ENCODE measurements around the gene NEU4.
A peak's percentile ranks its signal among the peaks of the same experiment; 100 is the strongest.

NEU4 gene

DNA sequence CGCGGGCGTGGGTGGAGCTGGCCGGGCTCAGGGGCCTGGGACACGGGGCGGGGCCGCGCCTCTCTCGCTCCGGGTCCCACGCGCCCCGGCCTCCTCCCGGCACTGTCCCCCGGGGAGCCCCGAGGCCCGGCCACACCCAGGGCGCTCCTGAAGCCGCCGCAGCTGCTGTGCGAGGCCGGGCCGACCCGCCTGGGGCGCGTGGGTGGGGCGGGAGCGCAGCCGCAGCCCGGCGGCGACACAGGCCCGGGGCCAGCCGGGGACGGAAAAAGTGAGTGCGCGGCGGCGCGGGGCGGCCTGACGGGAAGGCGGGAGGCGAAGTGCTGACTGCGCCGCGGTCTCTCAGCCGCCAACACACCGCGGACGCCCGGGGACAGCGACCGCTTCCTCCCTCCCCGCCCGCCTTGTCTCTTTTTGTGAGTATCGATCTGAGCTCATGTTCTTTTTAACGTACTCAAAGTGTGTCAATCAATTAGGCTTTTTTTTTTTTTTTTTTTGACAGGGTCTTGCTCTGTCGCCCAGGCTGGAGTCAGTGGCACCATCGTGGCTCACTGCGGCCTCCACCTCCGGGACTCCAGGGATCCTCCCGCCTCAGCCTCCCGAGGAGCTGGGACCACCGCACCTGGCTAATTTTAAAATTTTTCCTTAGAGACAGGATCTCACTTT lies 35.2 kb downstream of the NEU4 start:
- no peaks in the 10 kb centered on the region for H3K36me3 ChIP-seq (ENCODE audit: control insufficient read depth, insufficient read depth, low read length)
- 11 to 13% methylated on average over 47 to 49 of the region's 65 CpGs for WGBS, 2 experiments (ENCODE audit: insufficient coverage in 2 of 2)
- H3K4me1 ChIP-seq (ENCODE audit: control insufficient read depth, insufficient read depth, low read length, poor library complexity, severe bottlenecking) = no peaks in the 10 kb centered on the region
- no peaks in the 10 kb centered on the region for H3K9me3 ChIP-seq (ENCODE audit: control insufficient read depth, low read length)
- no peak overlapping the region for H3K27ac ChIP-seq (ENCODE audit: low read depth, low read length, severe bottlenecking)
- H3K4me3 ChIP-seq (ENCODE audit: extremely low read depth, insufficient read depth, low read length, poor library complexity, severe bottlenecking) = peak overlapping the region; percentile 22

DNA sequence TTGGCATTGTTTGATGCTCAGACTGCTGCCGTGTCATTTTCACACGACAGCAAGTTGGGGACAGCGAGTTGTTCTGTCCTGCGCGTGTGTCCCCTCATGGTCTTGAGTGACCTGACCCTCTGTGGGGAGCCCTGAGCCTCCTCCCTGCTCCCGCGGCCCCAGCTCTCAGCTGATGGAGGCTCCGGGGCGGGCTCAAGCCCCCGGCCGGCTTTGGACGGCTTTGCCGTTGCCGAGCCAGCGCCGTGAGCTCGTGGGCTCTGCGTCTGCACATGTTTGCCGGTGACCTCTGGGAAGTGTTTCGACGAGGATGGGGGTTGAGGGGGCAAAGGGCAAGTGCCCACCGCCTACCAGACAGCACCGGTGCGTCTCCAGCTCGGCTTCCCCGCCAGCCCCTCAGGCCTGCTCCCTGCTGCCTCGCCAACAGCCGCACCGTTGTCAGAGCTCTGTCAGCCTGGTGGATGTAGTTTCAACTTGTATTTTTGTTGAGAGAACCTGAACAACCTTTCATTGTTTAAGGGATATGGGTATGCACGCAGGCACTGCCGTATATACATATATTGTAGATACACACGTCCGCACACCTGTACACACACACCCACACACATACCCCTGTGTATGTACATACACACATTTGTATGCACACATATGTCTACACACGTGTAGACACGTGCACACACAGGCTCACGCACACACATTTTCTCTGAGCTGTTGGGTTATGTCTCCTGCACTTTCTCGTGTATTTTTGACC lies 36.0 kb downstream of the NEU4 start:
- Histone ChIP-seq H3K27ac (ENCODE audit: low read depth, low read length, severe bottlenecking) (no peak overlapping the region), H3K4me1 (ENCODE audit: control insufficient read depth, insufficient read depth, low read length, poor library complexity, severe bottlenecking) (no peaks in the 10 kb centered on the region), H3K36me3 (ENCODE audit: control insufficient read depth, insufficient read depth, low read length) (no peaks in the 10 kb centered on the region), H3K4me3 (ENCODE audit: extremely low read depth, insufficient read depth, low read length, poor library complexity, severe bottlenecking) (no peak overlapping the region), H3K9me3 (ENCODE audit: control insufficient read depth, low read length) (no peaks in the 10 kb centered on the region)
- WGBS, 2 experiments (ENCODE audit: insufficient coverage in 2 of 2) = 87 to 89% methylated on average over 32 of the region's 37 CpGs

GRCh38 chr2:241846406-241846805 lies 37.4 kb downstream of the NEU4 start:
- Histone ChIP-seq H3K9me3 (ENCODE audit: control insufficient read depth, low read length) (no peaks in the 10 kb centered on the region), H3K4me1 (ENCODE audit: control insufficient read depth, insufficient read depth, low read length, poor library complexity, severe bottlenecking) (no peaks in the 10 kb centered on the region), H3K4me3 (ENCODE audit: extremely low read depth, insufficient read depth, low read length, poor library complexity, severe bottlenecking) (no peak overlapping the region), H3K27ac (ENCODE audit: low read depth, low read length, severe bottlenecking) (no peak overlapping the region), H3K36me3 (ENCODE audit: control insufficient read depth, insufficient read depth, low read length) (no peaks in the 10 kb centered on the region)
- WGBS, 2 experiments (ENCODE audit: insufficient coverage in 2 of 2) = 89 to 90% methylated on average over 6 to 13 of the region's 22 CpGs

DNA sequence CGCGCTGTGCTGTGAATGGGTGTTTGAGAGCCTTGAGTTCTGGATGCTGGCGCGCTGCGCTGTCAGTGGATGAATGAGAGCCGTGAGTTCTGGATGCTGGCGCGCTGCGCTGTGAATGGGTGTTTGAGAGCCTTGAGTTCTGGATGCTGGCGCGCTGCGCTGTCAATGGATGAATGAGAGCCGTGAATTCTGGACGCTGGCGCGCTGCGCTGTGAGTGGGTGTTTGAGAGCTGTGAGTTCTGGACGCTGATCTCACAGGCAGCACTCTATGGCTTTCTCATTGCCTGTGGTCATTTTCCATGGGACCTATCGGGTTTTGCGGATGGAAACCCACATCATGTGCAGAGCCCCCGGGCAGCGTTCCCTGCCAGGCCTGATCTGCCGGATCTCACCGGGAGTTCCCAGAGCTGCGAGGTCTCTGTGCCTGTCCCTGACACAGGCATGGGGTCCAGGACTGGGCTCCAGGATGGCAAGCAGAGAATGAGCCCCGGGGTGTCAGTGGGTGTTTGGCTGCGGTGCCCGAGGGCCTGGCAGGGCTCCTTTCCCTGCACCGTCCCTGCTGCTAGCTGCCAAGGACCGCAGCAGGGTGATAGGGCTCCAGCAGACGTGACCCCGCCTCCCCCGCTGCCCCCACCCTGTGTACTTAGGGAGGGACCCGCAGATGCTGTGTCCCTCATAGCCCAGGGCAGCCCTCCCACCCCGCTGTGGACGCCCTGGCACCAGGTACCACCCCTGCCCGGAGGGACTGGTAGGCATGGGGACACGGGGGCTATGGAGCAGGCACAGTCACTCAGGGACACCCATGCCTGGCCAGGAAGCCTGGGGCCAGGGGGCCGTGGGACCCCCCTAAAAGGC lies 40.0 kb downstream of the NEU4 start:
- Histone ChIP-seq H3K27ac (ENCODE audit: low read depth, low read length, severe bottlenecking) (no peak overlapping the region), H3K4me1 (ENCODE audit: control insufficient read depth, insufficient read depth, low read length, poor library complexity, severe bottlenecking) (peaks cover 7% of the 10 kb centered on the region), H3K4me3 (ENCODE audit: extremely low read depth, insufficient read depth, low read length, poor library complexity, severe bottlenecking) (no peak overlapping the region), H3K36me3 (ENCODE audit: control insufficient read depth, insufficient read depth, low read length) (no peaks in the 10 kb centered on the region), H3K9me3 (ENCODE audit: control insufficient read depth, low read length) (no peaks in the 10 kb centered on the region)
- WGBS, 2 experiments (ENCODE audit: insufficient coverage in 2 of 2) = 91 to 93% methylated on average over 32 to 35 of the region's 39 CpGs

DNA sequence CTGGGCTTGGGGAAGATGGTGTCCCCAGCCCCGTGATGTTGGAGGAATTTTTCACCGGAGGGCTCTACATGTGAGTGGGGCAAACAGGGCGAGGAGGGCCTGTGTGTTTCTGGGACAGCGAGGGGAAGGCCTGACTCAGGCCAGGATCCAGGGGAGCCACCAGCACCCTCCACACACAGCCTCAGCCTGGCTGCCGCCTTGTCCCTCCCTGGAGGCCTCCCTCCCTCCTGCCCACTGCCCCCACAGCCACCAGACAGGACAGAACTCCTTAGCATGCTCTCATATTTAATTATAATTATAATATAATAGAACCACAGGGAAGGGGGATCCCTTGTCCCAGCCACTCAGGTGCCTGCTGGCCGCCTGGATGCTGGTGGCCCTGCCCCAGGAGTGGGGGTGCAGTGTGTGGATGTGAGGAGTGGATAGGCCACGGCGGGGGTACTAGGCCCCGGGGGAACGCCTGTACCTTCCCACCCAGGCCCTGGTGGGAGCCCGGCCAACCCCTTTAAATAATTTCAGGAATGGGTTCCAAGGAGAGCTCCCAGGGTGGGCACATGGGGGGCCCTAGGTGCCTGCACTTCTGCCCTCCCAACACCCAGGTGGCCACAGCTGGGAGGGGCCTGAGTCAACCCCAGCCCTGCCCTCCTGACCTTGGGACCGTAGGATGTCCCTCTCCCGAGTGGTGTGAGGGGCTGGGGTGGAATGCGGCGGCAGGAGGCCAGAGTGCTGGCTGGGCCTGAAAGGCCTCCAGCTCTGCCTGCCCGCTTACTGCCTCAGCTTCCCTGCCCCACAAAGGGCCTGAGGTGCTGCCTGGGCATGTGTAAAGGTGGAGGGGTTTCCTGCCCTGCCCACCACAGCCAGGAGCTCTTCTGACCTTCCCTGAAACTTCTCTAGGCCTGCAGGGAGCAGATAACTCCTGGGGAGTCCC lies 40.9 kb downstream of the NEU4 start:
- WGBS, 2 experiments (ENCODE audit: insufficient coverage in 2 of 2) = 88 to 93% methylated on average over 3 to 8 of the region's 16 CpGs

GRCh38 chr2:241850544-241851324 lies 41.7 kb downstream of the NEU4 start:
- no peak overlapping the region for H3K4me3 ChIP-seq (ENCODE audit: extremely low read depth, insufficient read depth, low read length, poor library complexity, severe bottlenecking)
- 92 to 95% methylated on average over 11 to 23 of the region's 27 CpGs for WGBS, 2 experiments (ENCODE audit: insufficient coverage in 2 of 2)
- H3K36me3 ChIP-seq (ENCODE audit: control insufficient read depth, insufficient read depth, low read length) = no peaks in the 10 kb centered on the region
- H3K27ac ChIP-seq (ENCODE audit: low read depth, low read length, severe bottlenecking) = no peak overlapping the region
- H3K4me1 ChIP-seq (ENCODE audit: control insufficient read depth, insufficient read depth, low read length, poor library complexity, severe bottlenecking) = peaks cover 11% of the 10 kb centered on the region
- no peaks in the 10 kb centered on the region for H3K9me3 ChIP-seq (ENCODE audit: control insufficient read depth, low read length)

More for the DNA sequence above, 40.9 kb downstream of the NEU4 start:
- H3K27ac ChIP-seq (ENCODE audit: low read depth, low read length, severe bottlenecking) = no peak overlapping the region
- H3K4me1 ChIP-seq (ENCODE audit: control insufficient read depth, insufficient read depth, low read length, poor library complexity, severe bottlenecking) = peaks cover 11% of the 10 kb centered on the region
- H3K9me3 ChIP-seq (ENCODE audit: control insufficient read depth, low read length) = no peaks in the 10 kb centered on the region
- no peaks in the 10 kb centered on the region for H3K36me3 ChIP-seq (ENCODE audit: control insufficient read depth, insufficient read depth, low read length)
- no peak overlapping the region for H3K4me3 ChIP-seq (ENCODE audit: extremely low read depth, insufficient read depth, low read length, poor library complexity, severe bottlenecking)

DNA sequence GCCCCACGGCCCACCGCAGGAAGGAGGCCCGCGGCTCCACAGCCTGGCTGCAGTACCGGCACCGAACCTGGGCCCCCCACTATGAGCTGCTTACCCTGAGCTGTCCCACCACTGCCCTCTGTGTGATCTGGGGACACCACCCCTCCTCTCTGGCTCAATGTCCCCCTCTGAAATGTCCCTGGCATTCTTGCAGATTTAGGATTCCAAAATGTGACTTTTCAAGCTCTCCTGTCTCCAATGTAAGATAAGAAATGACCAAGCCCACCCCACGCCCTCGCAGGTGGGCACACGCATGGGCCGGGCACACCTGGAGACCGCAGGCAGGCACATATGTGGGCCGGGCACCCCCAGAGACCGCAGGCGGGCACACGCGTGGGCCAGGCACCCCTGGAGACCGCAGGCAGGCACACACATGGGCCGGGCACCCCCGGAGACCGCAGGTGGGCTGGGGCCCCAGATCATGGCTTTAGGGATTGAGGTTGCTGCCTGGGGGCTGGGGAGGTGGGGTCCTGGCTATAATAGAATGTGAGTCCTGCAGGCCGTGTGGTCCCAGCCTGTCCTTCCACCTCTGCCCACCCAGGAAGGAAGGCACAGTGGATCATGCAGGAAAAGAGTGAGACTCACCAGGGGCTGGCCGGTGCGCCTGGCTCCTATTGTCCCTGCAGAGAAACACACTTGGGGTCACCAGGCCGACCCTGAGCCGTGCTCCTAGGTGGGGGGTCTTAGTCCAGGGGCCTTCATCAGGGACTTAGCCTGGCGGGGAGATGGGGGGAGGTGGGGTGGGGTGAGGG lies 42.5 kb downstream of the NEU4 start:
- Histone ChIP-seq H3K27ac (ENCODE audit: low read depth, low read length, severe bottlenecking) (no peak overlapping the region), H3K4me1 (ENCODE audit: control insufficient read depth, insufficient read depth, low read length, poor library complexity, severe bottlenecking) (peaks cover 11% of the 10 kb centered on the region), H3K9me3 (ENCODE audit: control insufficient read depth, low read length) (no peaks in the 10 kb centered on the region), H3K4me3 (ENCODE audit: extremely low read depth, insufficient read depth, low read length, poor library complexity, severe bottlenecking) (no peak overlapping the region), H3K36me3 (ENCODE audit: control insufficient read depth, insufficient read depth, low read length) (no peaks in the 10 kb centered on the region)
- WGBS, 2 experiments (ENCODE audit: insufficient coverage in 2 of 2) = 89 to 94% methylated on average over 9 to 19 of the region's 26 CpGs

GRCh38 chr2:241852116-241852980 lies 43.4 kb downstream of the NEU4 start:
- Histone ChIP-seq H3K4me1 (ENCODE audit: control insufficient read depth, insufficient read depth, low read length, poor library complexity, severe bottlenecking) (peaks cover 11% of the 10 kb centered on the region), H3K9me3 (ENCODE audit: control insufficient read depth, low read length) (no peaks in the 10 kb centered on the region)
- 94 to 95% methylated on average over 36 to 38 of the region's 39 CpGs for WGBS, 2 experiments (ENCODE audit: insufficient coverage in 2 of 2)

More at GRCh38 chr2:241852116-241852980, 43.4 kb downstream of the NEU4 start:
- H3K27ac ChIP-seq (ENCODE audit: low read depth, low read length, severe bottlenecking) = no peak overlapping the region
- no peak overlapping the region for H3K4me3 ChIP-seq (ENCODE audit: extremely low read depth, insufficient read depth, low read length, poor library complexity, severe bottlenecking)
- no peaks in the 10 kb centered on the region for H3K36me3 ChIP-seq (ENCODE audit: control insufficient read depth, insufficient read depth, low read length)
